Measurements from ENCODE around the gene CNTD1.

DNA sequence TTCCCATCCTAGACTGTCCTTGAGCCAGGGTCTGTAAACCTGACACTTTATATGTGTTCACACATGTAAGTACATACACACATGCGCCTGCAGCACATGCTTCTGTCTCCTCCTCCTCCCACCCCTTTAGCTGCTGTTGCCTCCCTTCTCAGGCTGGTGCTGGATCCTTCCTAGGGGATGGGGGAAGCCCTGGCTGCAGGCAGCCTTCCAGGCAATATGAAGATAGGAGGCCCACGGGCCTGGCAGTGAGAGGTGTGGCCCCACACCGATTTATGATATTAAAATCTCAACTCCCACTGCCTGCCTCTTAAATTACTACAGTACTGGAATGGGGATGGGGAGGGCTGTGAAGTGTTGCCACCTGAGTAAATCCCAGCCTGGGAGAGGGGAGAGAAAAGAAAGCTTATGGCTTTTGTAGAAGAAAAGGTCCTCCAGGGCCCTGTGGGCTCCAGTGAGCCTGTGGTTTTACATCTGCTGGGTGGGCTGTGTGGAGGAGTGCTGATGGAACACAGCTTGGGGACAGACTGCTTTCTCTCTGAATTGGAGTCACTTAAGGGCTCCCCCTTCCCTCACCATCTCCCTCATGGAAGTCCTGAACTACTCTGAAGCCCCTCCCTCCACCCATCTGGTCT, 19.2 kb upstream of the CNTD1 start:
- TF ChIP-seq, protein P1, sequence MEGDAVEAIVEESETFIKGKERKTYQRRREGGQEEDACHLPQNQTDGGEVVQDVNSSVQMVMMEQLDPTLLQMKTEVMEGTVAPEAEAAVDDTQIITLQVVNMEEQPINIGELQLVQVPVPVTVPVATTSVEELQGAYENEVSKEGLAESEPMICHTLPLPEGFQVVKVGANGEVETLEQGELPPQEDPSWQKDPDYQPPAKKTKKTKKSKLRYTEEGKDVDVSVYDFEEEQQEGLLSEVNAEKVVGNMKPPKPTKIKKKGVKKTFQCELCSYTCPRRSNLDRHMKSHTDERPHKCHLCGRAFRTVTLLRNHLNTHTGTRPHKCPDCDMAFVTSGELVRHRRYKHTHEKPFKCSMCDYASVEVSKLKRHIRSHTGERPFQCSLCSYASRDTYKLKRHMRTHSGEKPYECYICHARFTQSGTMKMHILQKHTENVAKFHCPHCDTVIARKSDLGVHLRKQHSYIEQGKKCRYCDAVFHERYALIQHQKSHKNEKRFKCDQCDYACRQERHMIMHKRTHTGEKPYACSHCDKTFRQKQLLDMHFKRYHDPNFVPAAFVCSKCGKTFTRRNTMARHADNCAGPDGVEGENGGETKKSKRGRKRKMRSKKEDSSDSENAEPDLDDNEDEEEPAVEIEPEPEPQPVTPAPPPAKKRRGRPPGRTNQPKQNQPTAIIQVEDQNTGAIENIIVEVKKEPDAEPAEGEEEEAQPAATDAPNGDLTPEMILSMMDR (conservative IDR thresholded peaks at IDR 0.05; ENCODE audit: low read length) = no peak
- TF ChIP-seq EZH2phosphoT487 (IDR thresholded peaks at IDR 0.05; ENCODE audit: borderline replicate concordance, low read depth, low read length) = no peak

All from OCI-LY7 (cell line).